RPMI8226 (cell line): ENCODE measurements around the gene SLC3A2.

Experiments used
- DNase-seq: peaks from one replicate; pipeline ENCODE4 v3.0.0-alpha.2; 2015

Gene SLC3A2

DNA sequence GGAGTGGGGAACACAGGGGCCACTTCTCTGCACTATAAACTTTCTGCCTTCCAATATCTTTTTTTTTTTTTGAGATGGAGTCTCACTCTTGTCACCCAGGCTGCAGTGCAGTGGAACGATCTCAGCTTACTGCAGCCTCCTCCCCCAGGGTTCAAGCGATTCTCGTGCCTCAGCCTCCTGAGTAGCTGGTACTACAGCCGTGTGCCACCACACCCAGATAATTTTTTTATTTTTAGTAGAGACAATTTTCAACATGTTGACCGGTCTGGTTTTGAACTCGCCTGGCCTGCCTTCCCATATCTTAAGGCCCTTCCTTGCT, 1.7 kb downstream of the SLC3A2 start:
- no peak for DNase-seq

DNA sequence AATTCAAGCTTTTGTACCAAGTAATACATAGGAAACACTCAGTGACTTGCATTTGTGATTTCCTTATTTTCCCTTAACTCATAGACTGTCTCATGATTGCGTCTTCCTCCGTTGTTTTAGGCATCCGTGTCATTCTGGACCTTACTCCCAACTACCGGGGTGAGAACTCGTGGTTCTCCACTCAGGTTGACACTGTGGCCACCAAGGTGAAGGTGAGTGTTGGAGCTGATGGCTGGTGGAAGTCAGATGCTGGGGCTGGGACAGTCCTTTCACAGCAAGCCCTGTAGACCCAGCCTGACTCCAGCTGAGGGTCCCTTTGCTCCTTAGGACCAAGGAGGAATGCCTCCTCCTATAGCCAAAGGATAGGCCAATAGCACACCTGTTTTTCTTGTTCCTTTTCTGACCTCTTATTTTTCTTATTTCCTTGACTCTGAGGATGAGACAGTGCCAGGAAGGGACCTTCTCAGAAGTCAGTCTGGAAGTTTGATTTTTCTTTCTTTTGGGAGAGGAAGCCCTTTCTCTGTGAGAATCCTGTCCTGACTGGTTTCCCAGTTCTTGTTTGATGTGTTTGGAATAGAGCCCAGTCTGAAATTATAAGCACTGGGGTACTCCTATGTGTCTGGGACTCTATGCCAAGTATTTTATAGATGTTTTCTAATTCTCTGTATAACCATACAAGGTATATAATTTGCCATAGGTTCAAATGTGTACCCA, 2.2 kb downstream of the SLC3A2 start:
- DNase-seq = no peak

DNA sequence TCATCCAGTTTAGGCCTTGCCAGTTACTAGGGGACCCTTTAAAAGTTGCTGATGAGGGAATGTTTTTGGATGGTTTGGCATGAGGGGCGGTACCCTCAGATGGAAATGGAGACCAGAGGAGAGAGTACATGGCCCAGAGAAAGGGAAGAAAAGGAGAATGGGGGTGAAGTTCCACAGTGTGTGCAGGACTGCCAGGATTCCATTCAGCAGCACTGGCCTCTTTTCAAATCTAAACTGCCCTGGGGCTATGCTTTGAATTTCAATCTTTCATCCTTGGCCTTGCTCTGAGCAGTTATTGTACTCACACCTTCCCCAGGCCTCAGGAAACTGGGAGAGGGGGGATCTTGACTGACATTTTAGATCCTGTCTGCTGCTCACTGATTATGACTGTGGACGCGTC, 3.0 kb downstream of the SLC3A2 start:
- no peak for DNase-seq

DNA sequence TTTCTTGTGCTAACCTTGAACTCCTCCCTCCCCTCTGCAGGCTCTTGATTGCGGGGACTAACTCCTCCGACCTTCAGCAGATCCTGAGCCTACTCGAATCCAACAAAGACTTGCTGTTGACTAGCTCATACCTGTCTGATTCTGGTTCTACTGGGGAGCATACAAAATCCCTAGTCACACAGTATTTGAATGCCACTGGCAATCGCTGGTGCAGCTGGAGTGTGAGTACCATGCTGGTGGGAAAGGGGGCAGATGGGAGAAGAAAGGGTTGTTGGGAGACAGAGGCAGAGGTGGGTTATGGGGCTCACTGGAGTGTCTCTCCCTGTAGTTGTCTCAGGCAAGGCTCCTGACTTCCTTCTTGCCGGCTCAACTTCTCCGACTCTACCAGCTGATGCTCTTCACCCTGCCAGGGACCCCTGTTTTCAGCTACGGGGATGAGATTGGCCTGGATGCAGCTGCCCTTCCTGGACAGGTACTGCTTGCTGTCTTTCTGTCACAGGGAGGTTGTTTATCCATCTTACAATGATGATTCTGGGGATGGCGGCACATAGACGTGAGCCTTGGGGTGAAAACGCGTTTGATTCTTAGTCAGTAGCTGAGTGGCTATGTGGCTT, 4.5 kb downstream of the SLC3A2 start:
- no peak for DNase-seq

DNA sequence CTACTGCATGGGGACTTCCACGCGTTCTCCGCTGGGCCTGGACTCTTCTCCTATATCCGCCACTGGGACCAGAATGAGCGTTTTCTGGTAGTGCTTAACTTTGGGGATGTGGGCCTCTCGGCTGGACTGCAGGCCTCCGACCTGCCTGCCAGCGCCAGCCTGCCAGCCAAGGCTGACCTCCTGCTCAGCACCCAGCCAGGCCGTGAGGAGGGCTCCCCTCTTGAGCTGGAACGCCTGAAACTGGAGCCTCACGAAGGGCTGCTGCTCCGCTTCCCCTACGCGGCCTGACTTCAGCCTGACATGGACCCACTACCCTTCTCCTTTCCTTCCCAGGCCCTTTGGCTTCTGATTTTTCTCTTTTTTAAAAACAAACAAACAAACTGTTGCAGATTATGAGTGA, 7.7 kb downstream of the SLC3A2 start:
- DNase-seq = no peak

DNA sequence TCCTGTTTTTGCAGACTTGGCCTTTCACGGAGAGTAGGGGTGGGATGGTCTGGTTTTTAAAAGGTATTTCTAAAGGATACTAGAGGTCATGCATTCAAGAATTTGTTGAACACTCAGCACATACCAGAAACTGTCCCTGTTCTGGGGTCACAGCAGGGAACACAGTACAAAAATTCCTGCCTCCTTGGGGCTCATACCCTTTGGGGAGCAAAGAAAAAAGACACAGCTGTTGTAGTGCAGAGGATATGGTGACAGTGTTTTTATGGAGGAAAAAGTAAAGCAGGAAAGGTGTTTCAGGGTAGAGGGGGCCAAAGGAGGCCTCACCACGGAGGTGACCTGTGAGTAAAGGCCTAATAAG, 8.4 kb downstream of the SLC3A2 start:
- DNase-seq = no peak

DNA sequence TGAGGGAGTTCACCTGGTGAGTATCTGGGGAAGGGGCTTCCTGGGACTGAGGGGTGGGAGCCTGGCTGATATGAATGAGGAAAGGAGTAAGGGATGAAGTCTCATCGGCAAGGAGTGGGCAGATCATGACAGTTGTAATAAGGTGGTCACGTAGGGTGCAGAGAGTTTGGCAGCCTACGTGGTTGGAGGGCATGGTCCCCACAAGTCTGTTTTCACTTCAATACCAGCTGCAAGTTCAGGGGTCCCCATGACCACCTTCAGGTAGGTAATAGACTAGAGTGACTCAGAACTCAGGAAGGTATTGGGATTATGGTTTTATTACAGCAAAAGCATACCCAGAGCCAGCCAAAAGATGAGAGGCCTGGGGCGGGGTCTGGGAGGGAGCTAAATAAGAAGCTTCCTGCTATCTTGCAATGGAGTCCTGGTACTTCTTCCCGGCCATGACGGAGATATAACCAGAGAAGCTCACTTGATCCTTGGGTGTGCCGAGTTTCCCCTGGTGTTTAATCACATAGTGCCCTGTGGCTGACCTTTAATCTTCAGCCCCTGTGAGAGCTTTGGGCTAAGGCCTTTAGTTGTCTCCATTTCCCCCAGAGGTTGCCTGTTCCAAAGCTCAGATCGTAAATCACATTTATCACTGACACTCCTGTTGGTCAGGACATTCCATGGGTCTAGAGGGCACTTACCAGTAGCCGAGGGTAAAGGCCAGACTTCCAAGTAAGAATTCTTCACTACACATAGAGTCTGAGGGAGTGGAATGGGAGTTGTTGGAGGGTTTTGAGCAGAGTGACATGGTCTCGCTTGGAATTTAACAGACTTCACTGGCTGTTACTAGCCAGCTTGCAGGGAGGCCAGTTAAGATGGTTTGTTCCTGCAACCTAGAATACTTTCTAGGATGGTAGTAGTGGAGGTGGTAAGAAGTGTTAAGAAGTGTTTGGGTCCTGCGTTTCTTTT, 9.1 kb downstream of the SLC3A2 start:
- DNase-seq = no peak

DNA sequence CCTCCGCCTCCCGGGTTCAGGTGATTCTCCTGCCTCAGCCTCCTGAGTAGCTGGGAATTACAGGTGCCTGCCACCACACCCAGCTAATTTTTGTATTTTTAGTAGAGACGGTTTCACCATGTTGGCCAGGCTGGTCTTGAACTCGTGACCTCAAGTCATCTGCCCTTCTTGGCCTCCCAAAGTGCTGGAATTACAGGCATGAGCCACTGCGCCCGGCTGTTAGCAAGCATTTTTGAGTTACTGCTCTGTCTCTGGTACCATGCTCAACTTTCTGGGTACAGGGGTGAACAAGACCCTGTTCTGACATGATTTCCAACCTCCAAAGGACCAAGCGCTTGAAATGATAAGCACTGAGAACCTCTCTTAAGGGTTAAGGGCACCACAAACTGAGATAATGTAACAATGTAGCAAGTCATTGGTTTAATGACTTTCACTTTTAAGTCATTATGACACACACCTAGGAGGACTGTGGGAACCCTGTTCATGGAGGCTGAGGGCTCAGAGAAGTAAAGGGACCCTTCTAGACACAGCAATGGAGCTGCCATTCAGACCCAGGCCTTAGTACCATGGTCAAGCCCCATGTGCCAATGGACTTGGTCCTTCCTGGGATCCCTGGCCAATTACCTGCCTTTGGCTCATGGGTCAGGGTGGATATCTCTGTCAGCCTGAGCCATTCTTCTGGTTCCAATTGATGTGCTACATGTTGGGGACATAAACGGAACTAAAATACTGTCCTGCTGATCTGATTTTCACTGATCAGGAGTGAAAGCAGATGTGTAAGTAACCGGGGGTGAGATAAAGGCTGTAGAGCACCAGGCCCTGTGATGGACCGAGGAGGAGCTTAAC, 11.6 kb downstream of the SLC3A2 start:
- no peak for DNase-seq

DNA sequence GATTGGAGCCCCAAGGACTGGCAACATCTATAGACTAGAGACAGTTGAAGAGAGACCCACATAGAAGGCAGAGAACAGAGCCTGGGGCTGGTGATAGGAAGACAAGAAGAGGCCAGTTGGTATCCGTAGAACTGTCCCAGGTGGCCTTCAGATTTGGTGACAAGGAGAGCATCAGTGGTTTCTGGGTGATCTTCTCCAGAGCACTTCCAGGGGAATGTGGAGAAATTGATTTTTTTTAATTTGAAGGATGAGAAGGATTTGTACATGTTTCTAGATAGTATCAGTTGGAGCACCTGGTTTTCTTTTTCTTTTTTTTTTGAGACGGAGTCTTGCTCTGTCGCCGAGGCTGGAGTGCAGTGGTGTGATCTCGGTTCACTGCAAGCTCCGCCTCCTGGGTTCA, 14.8 kb downstream of the SLC3A2 start:
- no peak for DNase-seq

DNA sequence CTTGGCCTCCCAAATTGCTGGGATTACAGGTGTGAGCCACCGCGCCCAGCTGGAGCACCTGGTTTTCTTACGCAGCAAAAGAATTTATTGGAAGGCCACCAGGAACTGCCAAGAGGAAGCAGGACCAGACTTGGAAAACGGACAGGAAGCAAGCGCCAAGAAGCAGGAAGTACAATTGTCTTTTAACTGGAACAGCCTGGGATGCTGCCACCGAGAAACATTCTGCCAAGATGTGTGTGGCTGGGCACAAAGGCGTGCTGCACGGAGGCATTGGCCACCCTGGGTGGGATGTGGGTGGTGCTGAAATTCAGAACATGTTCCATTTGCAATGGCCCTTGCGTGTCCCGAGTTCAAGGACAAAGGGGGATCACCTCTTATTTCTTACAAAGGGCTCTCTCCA, 15.4 kb downstream of the SLC3A2 start:
- no peak for DNase-seq

DNA sequence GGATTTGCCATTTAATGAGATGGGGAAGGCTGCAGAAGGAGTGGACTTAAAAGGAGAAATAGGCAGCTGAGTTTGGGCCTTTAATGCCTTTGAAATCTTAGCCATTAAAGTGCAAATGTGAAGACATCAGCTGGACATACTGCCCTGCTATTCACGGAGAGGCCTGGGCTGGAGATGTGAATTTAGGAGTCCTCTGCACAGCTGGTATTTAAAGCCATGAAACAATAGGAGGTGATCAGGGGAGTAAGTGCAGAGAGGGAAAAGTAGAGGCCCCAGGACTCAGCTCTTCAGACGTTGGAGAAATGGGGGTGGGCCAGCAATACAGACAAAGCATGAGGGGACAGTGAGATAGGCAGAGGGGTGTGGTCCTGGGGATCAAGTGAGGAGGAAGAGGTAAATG, 16.6 kb downstream of the SLC3A2 start:
- no peak for DNase-seq

DNA sequence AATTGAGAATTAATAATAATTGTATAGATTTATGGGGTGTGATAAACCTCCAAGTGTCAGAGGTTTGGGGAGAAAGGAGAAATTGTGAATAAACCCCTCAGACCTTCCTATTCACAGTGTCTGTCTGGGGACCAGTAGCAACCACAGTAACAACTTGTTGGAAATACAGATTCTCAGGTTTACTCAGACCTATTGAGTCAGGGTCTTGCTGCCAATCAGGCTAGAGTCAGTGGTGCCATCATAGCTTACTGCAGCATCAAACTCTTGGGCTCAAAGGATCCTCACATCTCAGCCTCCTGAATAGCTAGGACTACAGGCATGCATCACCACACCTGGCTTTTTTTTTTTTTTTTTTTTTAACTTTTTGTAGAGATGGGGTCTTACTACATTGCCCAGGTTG, 17.3 kb downstream of the SLC3A2 start:
- no peak for DNase-seq

DNA sequence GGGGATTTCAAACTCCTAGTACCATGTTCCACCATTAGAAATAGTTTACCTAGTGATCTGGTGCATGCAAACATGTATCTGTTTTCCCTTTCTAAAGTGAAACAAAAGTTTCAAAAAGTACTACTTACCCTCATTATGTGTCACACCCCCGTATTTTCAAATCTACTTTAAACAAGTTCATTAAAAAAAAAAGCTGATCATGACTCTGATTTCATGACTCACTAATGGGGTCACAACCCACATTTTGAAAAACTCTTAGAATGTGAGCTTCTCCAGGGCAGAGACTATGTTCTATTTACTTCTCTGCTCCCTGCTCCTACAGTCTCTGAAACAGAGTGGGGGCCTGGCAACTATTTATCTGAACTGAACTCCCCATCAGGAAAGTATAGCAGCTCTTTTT, 22.2 kb downstream of the SLC3A2 start:
- no peak for DNase-seq

DNA sequence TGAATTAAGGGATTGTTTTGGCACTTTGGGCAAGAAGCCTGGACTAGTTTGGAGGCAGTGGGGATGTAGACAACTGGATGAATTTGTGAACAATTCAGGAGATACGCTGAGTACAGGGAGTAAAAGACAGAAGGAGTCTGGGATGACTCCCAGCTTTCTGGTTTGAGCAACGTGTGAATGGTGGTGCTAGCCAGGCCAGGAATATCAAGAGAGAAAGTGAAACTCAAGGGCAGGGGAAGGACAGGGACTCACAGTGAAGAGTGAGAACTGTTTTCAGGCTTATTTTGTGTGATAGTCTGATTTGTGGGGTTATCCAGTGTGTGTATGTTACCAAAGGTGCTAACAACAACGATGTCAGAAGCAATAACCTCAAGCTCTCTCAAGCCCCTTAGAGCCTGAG, 24.6 kb downstream of the SLC3A2 start:
- DNase-seq = no peak

DNA sequence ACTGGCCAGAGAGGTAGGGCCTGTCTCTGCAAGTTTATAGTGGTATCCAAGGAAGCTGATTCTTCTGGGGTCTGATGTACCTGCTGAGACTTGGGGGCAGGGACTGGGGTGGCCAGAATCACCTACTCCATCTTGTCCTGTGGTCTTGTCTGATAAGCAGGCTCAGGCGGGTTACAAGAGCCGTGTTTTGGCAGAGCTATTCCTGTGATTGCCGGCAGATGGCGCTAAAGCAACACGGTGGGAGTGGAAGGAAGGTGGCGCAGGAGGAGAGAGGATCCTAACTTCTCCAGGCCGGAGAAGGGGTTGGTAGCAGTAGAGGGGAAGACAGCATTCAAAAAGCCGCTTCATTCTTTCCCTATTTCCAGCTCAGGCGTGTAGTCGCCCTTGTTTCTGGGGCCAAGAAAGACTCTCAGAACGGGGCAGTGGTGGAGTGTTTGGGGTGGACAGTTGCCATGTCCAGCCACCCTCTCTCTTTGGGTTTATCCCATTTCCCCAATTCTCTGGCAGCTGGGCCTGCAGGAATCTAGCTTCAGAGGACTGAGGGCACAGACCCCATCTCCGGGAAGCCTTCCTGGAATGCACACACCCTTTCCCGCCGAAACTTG, 25.3 kb downstream of the SLC3A2 start:
- DNase-seq = peak; percentile 83

DNA sequence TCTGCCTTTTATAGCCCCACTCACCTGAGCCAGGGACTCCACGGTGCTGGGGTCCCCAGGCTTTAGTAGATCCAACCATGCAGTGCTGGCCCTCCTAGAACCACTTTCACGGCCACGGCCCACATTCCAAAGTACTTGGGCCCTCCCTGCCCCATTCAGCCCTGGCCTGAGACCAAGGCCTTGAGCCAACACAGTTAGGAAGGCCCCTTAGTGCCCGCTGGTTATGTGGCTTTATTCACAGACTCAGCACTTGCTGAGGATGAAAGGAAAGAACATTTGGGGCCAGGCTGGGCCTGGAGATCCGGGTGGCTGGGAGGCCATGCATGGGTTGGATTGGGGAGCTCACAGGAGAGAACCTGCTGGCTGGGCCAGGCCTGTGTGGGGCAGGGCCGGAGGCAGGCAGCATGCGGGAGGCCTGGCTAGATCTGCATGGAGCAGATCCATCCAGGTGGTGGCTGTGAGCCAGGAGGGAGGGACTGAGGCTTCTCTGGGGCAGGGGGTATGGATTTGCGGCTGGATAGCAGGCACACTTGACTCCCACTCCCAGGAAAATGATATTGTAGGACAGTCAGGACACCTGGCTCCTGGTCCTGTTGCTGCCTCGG, 27.9 kb downstream of the SLC3A2 start:
- no peak for DNase-seq

DNA sequence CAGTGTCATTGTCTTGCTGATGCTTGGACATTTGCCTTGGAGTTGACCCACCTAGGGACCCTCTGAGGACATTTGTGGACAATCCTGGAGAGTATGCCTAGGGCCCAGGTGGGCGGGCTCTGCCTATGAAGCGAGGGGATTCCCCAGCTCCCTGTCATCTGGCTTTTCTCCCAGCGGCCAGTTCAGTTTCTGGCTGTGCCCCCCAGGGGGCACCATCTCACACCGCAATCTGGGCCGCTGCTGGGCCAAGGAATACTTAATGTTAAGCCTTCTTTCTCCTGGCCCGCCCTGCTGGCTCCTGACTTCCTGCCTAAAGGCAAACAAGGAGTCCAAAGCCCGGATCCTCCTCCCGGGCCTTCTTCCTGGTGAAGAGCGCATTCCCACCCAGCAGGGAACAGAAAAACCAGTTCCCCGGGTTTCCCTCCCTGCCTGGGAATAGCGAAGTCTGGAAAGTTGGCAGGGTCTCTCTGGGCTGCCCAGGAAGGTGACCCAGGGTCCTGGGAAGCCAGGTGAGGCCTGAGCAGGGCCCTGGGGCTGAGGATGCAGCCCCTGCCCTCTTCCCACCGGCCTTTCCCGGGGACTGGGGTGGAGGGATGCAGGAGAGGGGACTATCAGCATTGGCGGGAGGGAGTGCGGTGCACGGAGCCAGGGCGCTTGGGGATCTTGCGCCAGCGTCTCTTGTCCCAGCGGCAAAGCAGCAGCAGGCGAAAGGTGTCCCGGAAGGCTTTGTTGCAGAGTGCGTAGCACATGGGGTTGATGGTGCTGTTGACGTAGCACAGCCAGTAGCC, 28.6 kb downstream of the SLC3A2 start:
- DNase-seq = peak; percentile 75

DNA sequence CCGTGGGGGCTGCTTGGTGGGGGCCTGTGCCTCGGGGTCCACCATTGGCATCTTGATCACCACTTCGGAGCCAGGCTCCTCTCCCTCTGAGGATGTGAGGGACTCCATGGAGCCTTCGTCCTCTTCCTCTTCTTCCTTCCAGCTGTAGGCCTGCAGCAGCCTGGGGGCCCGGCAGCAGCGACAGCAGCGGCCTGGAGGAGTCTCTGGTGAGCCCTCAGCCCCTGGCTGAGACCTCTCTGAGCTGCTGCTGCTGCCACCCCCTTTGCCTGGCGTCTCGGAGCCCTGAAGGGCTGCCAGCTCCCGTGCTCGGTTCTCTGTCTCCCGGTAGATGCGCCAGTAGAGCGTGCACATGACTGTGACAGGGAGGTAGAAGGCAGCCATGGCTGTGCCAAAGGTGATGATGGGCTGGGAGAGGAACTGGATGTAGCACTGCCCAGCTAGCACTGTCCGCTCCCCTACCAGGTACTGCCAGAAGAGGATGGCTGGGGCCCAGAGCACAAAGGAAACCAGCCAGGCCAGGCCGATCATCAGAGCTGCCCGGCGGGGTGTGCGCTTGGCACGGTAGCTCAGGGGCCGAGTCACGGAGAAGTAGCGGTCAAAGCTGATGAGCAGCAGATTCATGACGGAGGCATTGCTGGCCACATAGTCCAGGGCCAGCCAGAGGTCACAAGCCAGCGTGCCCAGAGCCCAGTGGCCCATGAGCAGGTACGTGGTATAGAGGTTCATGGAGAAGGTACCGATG, 29.6 kb downstream of the SLC3A2 start:
- DNase-seq = no peak

DNA sequence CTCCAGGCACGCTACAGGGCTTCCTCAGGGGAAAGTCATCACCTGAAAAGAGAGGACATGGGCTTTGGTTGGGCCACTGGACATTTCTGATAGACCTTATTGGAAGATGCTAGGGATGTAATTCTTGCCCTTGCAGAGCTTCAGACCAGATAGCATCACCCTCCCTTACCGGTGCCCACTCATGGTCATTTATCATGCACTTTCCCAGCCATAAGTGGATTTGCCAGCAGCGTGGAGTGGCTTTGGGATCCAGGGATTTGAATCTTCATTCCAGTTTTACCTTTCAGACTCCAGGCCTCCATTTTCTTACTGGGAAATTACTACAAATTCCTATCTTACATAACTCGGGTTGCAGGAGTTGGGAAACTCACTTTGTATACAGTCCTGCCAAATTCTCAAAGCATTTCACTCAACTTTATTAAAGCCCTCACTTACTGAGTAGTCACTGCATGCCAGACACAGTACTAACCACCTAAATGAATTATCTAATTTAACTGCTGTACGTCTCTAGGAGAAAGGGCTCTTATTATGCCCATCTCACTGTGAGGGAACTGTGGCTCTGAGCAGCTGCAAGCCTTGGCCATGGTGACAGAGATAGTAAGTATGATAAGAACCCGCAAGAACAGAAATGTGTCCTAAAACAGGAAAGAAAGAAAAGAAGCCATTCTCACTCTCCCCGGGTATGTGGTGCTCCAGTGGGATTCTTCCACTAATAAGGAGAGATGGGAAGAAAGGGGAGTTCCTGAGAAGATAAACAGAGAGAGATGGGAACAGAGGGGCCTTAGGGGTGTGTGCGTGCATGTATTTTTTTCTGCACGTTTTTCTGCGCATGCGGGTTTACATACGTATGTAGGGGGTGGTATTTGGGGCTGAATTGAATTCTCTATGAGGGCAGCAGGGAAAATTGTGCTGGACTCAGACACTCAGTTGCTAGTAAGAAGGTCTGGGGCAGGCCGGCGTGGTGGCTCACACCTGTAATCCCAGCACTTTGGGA, 30.7 kb downstream of the SLC3A2 start:
- DNase-seq = no peak
